ENCODE measurements around the gene STAT4.

DNA sequence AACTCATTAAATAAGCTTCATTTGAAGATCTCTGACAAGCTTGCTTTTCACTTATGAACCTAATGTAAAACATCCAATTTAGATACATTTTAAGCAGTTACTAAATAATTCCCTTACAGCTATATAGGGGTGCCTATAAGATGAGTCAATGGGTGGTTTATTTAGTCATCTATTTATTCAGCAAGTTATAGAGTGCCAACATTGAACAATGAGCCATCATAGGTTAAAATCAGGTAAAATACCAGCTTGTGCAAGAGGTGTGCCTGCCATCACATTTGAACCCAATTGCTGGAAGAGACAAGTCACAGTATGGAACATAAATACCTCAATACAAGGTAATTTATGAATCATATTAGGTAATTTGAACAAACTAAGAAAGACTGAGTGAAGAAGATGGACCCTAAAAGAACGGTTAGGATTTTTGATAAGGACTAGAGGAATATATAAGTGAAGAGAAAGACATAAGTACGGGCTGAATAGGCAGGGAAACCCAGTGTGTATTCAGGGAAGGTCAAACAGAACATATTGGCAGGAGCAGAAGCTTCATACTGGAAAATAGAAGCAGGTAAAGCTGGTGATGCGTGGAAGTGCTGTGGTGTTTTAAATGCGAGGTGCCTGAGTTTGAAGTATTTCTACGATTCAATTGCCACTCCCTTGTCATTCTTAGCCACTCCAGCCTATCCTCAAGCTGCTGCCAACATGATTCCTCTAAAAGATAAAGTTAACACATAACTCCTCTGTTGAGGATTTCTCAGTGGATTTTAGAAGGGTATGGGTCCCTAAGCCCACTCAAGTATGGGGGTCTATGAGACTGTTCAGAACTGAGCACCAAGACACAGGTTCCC lies 18.9 kb upstream of the STAT4 start:
- TF ChIP-seq, protein P1, sequence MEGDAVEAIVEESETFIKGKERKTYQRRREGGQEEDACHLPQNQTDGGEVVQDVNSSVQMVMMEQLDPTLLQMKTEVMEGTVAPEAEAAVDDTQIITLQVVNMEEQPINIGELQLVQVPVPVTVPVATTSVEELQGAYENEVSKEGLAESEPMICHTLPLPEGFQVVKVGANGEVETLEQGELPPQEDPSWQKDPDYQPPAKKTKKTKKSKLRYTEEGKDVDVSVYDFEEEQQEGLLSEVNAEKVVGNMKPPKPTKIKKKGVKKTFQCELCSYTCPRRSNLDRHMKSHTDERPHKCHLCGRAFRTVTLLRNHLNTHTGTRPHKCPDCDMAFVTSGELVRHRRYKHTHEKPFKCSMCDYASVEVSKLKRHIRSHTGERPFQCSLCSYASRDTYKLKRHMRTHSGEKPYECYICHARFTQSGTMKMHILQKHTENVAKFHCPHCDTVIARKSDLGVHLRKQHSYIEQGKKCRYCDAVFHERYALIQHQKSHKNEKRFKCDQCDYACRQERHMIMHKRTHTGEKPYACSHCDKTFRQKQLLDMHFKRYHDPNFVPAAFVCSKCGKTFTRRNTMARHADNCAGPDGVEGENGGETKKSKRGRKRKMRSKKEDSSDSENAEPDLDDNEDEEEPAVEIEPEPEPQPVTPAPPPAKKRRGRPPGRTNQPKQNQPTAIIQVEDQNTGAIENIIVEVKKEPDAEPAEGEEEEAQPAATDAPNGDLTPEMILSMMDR (IDR thresholded peaks at IDR 0.05 in 4 of 5, conservative IDR thresholded peaks at IDR 0.05 in 1 of 5) = no peak
- no peak for TF ChIP-seq POLR2A (IDR thresholded peaks at IDR 0.05)

All from gastrocnemius medialis (tissue), 4 donors.